DND-41 (cell line): ENCODE results near the gene ZNRF2.

Source experiments
- EZH2 ChIP-seq: IDR thresholded peaks from 3 replicates; pipeline ENCODE4 v1.6.1; 2012; ENCODE audit warnings: borderline replicate concordance, low read depth, mild to moderate bottlenecking, moderate library complexity, low read length, inconsistent platforms; ENCODE audit not compliant: severe bottlenecking
- TF ChIP-seq, protein P1 (sequence below): IDR thresholded peaks from 2 replicates; pipeline ENCODE4 v1.5.1; 2012; ENCODE audit warnings: borderline replicate concordance, low read length, moderate library complexity, mild to moderate bottlenecking; ENCODE audit not compliant: poor library complexity, severe bottlenecking; ENCODE audit errors: extremely low read depth

DNA sequence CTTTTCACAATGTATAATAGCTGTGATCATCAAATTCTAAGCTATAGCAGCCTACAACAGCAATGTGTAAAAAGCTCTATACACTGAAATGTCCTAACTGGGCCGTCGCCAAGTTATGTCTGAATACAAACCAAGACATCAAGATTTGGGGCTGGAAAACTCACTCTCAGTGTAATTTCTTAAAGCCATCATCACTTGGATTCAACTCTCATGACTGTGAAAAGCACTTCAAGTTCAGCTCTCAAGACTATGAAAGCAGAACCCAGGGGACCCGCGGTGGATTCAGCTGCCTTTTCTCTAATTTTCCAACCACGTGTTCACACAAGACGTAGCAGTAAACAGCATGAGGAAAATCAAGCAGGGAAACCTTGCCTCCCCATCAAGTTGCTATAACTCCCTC lies 15.8 kb upstream of the ZNRF2 start:
- TF ChIP-seq, protein P1, sequence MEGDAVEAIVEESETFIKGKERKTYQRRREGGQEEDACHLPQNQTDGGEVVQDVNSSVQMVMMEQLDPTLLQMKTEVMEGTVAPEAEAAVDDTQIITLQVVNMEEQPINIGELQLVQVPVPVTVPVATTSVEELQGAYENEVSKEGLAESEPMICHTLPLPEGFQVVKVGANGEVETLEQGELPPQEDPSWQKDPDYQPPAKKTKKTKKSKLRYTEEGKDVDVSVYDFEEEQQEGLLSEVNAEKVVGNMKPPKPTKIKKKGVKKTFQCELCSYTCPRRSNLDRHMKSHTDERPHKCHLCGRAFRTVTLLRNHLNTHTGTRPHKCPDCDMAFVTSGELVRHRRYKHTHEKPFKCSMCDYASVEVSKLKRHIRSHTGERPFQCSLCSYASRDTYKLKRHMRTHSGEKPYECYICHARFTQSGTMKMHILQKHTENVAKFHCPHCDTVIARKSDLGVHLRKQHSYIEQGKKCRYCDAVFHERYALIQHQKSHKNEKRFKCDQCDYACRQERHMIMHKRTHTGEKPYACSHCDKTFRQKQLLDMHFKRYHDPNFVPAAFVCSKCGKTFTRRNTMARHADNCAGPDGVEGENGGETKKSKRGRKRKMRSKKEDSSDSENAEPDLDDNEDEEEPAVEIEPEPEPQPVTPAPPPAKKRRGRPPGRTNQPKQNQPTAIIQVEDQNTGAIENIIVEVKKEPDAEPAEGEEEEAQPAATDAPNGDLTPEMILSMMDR = no peak
- no peak for TF ChIP-seq EZH2
